Measurements from ENCODE around the gene USO1.
"Not testable (repeated sequence)": the region's sequence is repeated elsewhere in the genome, so short reads cannot be mapped to it uniquely, and the experiment has no call there.

Gene USO1

DNA sequence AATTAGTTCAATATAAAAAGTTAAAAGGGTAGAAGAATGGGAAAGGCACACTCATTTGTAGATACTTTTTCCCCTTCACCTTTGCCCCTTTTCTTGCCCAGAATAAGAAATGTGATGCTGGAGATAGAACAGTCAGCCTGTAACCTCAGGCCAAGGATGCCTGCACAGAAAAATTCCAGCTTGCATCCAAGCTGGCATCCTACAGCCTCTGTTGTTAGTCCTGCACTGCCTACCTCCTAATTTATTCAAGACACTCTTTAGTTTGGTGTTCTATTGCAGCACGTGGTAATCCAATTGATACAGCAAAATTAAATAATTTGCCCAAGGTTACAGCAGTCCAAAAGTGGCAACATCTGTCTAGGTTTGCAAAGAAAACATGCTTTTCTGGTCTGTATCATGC lies 9.7 kb upstream of the USO1 start:
- no peak for DNase-seq (ENCODE audit: low read depth in 2 of 2)

DNA sequence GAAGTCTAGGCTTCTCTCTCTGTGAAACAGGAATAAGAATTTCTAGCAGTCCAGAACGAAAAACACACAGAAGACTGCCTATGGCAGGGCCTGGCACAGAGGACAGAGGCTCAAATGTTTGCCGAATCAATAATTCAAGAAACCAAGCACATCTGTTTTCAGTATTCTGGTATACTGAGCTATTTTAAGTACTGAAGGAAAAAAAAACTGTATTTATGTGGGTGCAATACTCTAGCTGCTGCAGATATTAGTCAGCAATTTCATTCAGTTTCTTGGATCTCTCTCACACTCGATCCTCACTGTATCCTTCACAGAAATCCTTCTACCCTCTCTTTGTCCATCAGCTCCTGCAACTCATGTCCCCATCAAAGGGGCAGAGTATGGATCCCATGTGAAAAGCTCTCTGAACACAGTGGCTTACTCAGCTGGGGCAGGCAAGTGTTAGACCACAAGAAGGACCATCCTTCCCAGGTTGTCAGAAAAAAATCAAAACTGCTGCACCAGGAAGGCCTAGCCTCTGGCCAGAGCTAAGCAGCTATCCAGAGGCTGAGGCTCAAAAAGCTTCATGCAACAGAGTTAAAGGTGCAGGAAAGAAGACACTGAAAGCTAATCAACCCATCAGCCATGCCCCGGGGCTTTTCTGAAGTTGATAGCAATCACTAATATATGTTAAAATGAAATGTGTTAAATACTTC lies 9.1 kb upstream of the USO1 start:
- no peak for DNase-seq (ENCODE audit: low read depth in 2 of 2)

DNA sequence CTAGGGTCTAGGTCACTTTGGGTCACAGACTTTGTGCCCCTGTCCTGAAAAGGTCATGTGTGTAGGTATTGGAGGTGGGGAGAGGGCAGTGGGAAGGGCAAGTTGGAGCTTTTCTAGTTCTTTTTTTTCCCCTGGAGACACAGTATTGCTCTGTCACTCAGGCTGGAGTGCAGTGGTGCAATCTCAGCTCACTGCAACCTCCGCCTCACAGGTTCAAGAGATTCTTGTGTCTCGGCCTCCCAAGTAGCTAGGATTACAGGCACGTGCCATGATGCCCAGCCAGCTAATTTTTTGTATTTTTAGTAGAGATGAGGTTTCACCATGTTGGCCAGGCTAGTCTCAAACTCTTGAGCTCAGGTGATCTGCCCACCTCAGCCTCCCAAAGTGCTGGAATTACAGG lies 8.3 kb upstream of the USO1 start:
- DNase-seq (ENCODE audit: low read depth in 2 of 2), result not testable (repeated sequence)

DNA sequence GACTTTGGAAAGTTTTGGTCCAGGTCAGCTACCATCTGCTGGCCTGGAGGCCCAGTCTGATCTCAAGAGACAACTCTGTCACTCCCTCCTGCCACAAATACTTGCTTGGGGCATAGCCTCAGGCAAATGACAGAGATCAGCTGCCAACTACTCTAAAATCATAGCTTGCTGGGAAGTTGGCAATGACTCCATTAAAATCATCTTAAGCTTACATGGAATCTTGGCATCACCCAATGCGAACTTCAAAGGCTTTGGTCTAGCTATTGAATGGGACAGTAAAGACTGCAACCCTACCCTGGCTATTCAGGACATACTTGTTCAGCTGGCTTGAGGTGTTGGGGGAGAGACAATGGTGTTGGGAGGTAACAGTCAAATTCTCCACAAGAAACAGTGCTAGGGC lies 7.0 kb upstream of the USO1 start:
- no peak for DNase-seq (ENCODE audit: low read depth in 2 of 2)

DNA sequence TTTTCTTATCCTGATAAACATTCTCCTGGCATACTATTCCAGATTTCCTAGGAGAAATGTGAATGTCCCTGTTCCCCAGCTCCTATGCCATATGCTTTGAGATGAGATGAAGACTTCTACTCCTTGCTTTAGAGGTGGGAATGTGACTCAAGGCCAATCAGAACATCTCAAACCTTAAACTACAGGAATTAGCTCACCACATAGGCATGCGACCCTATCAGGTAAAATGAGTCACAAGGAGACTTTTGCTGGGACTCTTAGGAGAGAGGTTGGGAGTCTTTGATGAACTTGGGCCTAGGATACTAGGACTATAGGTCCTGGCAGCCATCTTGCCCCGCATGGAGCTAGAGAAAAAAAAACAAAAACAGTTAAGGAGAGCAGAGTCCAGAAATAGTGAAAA lies 5.8 kb upstream of the USO1 start:
- DNase-seq (ENCODE audit: low read depth in 2 of 2), result no peak

DNA sequence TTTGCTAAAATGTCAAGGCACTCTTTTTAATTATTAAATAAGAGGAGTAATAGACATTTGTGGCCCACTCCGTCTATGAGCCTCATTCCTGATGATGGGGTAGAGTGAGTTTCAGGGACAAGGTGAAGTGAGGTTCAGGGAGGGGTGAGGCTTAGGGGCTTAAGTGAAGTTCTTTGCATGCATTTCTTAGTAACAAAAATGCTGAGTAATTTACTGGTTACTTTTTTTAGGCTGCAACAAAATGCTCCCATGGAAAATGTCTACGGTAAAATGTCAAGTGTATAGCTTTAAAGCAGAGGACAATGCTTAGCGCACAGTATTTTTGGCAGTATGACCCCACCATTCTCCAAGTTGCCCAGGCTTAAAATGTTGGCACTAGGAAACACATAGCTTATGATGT lies 2.0 kb upstream of the USO1 start:
- no peak for DNase-seq (ENCODE audit: low read depth in 2 of 2)

GRCh38 chr4:75723163-75724065 lies 963 bp upstream of the USO1 start:
- no peak for DNase-seq (ENCODE audit: low read depth in 2 of 2)

- no peak for DNase-seq (ENCODE audit: low read depth in 2 of 2)
Observed at GRCh38 chr4:75724867-75725724, 719 bp downstream of the USO1 start.

DNA sequence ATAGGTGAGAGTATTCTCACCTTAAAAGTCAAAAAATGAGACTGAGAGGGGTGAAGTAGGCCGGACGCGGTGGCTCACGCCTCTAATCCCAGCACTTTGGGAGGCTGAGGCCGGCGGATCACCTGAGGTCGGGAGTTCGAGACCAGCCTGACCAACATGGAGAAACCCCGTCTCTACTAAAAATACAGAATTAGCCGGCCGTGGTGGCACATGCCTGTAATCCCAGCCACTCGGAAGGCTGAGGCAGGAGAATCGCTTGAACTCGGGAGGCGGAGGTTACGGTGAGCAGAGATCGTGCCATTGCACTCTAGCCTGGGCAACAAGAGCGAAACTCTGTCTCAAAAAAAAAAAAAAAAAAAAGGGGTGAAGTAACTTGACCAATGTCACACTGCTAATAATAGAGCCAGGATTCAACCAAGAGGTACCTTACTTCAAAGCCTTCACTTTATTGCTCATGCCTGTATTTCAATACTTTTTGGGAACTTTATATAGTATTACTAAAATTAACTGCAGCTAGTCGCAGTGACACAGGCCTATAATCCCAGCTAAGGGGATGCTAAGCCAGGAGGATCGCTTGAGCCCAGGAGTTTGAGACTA lies 1.7 kb downstream of the USO1 start:
- not testable (repeated sequence) for DNase-seq (ENCODE audit: low read depth in 2 of 2)

GRCh38 chr4:75726577-75726976 lies 2.2 kb downstream of the USO1 start:
- no peak for DNase-seq (ENCODE audit: low read depth in 2 of 2)

DNA sequence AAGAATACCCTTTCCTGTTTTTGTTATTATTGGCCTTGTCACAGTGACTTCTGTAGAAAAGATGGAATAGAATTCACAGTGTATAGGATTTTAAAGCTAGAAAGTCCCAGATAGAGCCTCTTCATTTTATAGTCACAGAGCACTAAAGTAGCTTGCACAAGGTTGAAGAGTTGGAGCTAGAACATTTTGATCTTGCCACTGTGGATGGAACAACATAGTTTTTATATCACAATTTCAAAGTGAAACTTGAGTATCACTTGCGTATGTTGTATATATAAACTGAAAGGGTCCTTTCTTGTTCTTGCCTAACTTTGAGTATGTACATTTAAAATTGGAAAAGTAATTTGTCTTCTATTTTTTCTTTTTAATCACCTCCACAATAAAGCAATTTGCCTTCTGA lies 2.7 kb downstream of the USO1 start:
- DNase-seq (ENCODE audit: low read depth in 2 of 2), result no peak

DNA sequence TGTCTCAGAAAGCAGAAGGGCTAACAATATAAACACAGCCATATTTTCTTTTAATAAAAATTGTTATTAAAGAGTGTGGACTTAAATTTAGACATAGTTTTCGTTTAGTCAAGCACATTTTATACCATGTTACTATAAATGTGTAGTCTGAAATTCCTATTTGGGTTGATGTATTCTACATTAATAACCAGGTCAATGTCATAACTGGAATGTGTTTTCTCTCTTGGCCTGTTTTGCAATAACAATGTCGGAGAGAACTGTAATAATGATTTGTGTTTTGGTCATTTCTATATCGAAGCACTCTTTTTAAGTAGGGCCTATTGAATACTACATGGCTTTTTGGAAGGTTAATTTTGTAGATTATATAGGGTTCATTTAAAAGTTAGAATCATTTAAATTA lies 5.5 kb downstream of the USO1 start:
- DNase-seq (ENCODE audit: low read depth in 2 of 2), result no peak

- DNase-seq (ENCODE audit: low read depth in 2 of 2), result no peak
Observed at GRCh38 chr4:75733369-75733768, 9.0 kb downstream of the USO1 start.

- no peak for DNase-seq (ENCODE audit: low read depth in 2 of 2)
Observed at GRCh38 chr4:75735525-75735924, 11.1 kb downstream of the USO1 start.

GRCh38 chr4:75736862-75737261 lies 12.5 kb downstream of the USO1 start:
- no peak for DNase-seq (ENCODE audit: low read depth in 2 of 2)

- DNase-seq (ENCODE audit: low read depth in 2 of 2), result no peak
Observed at GRCh38 chr4:75737398-75737797, 13.0 kb downstream of the USO1 start.

DNA sequence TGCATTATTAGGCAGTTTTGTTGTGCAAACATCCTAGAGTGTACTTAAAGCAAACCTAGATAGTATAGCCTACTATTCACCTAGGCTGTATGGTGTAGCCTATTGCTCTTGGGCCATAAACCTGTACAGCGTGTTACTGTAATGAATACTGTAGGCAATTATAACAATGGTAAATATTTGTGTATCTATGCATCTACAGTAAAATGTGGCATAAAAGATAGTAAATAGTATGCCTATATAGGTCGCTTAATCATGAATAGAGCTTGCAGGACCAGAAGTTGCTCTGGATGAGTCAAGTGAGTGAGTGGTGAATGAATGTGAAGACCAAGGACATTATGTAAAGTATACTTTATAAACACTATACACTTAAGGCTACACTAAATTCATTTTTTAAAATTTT lies 16.6 kb downstream of the USO1 start:
- no peak for DNase-seq (ENCODE audit: low read depth in 2 of 2)

- no peak for DNase-seq (ENCODE audit: low read depth in 2 of 2)
Observed at GRCh38 chr4:75742451-75742850, 18.1 kb downstream of the USO1 start.

DNA sequence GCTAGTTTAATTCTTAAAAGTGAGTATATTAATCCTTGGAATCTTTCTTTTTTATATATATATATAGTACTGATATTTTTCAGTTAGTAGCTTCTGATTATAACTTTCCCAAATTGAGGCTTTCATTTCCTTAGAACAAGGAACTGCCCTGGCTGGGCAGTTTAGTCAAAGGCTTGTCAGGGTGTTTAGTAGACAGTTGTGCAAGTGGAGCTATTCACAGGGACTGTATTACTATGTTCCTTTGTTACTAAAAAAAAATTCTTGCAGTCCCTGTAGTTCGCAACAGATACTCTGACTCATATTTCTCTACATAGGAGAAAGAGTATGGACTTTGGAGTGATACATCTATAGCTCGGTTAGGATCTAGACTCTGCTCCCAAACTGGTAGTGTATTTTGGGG lies 20.8 kb downstream of the USO1 start:
- no peak for DNase-seq (ENCODE audit: low read depth in 2 of 2)

GRCh38 chr4:75745721-75746199 lies 21.4 kb downstream of the USO1 start:
- DNase-seq (ENCODE audit: low read depth in 2 of 2), result no peak

- no peak for DNase-seq (ENCODE audit: low read depth in 2 of 2)
Observed at GRCh38 chr4:75752637-75753036, 28.3 kb downstream of the USO1 start.

- no peak for DNase-seq (ENCODE audit: low read depth in 2 of 2)
Observed at GRCh38 chr4:75769036-75769435, 44.7 kb downstream of the USO1 start.

Data from fibroblast of skin of left biceps (primary cell).